ENCODE results near the gene CRELD2. TPM values are rescaled to one million over a fixed set of nuclear protein-coding genes. Genes with fewer than 3 reads are reported as not detected.
A peak's percentile ranks its signal among the peaks of the same experiment; 100 is the strongest.

CRELD2 gene
- total and polyA plus RNA-seq, 3 donors from 2014 or later: 57.9 to 64.2 (median 58.3) TPM

DNA sequence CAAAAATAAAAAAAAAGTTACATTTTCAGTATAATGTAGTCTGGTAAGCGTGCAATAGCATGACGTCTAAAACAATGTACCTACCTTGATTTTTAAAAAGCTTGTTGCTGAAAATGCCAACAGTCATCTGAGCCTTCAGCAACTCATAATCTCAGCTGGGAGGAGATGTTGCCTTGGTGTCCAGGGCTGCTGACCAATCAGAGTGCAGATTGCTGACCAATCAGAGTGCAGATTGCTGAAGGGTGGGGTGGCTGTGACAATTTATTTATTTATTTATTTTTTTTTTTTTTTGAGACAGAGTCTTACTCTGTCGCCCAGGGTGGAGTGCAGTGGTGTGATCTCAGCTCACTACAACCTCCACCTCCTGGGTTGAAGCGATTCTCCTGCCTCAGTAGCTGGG lies 47.0 kb upstream of the CRELD2 start:
- no peaks in the 10 kb centered on the region for H3K36me3 ChIP-seq (ENCODE audit: low read depth, missing control alignments)
- peak; percentile 23 for DNase-seq
- H3K9me3 ChIP-seq: no peaks in the 10 kb centered on the region
- no peak overlapping the region for H3K27ac ChIP-seq
- no peaks in the 10 kb centered on the region for H3K4me1 ChIP-seq
- H3K27me3 ChIP-seq: no peaks in the 10 kb centered on the region
- WGBS, 2 donors: 84 to 95% methylated on average over 4 of the region's 4 CpGs
- H3K4me3 ChIP-seq: no peak overlapping the region
- intact Hi-C loops (cut with DNase I; ENCODE audit: low total_unique reads): no loop called here
- TF ChIP-seq POLR2A (IDR thresholded peaks at IDR 0.05): no peak
- TF ChIP-seq, protein P1, sequence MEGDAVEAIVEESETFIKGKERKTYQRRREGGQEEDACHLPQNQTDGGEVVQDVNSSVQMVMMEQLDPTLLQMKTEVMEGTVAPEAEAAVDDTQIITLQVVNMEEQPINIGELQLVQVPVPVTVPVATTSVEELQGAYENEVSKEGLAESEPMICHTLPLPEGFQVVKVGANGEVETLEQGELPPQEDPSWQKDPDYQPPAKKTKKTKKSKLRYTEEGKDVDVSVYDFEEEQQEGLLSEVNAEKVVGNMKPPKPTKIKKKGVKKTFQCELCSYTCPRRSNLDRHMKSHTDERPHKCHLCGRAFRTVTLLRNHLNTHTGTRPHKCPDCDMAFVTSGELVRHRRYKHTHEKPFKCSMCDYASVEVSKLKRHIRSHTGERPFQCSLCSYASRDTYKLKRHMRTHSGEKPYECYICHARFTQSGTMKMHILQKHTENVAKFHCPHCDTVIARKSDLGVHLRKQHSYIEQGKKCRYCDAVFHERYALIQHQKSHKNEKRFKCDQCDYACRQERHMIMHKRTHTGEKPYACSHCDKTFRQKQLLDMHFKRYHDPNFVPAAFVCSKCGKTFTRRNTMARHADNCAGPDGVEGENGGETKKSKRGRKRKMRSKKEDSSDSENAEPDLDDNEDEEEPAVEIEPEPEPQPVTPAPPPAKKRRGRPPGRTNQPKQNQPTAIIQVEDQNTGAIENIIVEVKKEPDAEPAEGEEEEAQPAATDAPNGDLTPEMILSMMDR (IDR thresholded peaks at IDR 0.05): no peak

DNA sequence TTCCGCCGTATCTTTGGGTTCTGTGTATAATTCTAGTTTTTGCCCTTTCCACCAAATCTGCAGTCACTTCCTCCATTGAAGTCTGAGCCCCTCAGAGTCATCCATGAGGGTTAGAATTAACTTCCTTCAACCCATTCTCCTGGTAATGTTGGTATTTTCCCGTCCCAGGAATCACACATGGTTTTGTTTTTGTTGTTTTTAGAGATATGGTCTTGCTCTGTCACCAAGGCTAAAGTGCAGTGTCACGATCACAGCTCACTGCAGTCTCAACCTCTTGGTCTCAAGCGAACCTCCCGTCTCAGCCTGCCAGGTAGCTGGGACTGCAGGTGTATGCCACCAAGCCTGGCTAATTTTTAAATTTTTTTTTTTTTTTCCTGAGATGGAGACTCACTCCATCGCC lies 46.1 kb upstream of the CRELD2 start:
- intact Hi-C loops (cut with DNase I; ENCODE audit: low total_unique reads): no loop called here
- Histone ChIP-seq H3K27ac (no peak overlapping the region), H3K36me3 (ENCODE audit: low read depth, missing control alignments) (no peaks in the 10 kb centered on the region), H3K9me3 (no peaks in the 10 kb centered on the region), H3K27me3 (no peaks in the 10 kb centered on the region), H3K4me3 (no peak overlapping the region), H3K4me1 (no peaks in the 10 kb centered on the region)
- TF ChIP-seq, protein P1 (IDR thresholded peaks at IDR 0.05): no peak
- TF ChIP-seq POLR2A (IDR thresholded peaks at IDR 0.05): no peak
- 96 to 98% methylated on average over 7 of the region's 7 CpGs for WGBS, 2 donors
- DNase-seq: no peak

DNA sequence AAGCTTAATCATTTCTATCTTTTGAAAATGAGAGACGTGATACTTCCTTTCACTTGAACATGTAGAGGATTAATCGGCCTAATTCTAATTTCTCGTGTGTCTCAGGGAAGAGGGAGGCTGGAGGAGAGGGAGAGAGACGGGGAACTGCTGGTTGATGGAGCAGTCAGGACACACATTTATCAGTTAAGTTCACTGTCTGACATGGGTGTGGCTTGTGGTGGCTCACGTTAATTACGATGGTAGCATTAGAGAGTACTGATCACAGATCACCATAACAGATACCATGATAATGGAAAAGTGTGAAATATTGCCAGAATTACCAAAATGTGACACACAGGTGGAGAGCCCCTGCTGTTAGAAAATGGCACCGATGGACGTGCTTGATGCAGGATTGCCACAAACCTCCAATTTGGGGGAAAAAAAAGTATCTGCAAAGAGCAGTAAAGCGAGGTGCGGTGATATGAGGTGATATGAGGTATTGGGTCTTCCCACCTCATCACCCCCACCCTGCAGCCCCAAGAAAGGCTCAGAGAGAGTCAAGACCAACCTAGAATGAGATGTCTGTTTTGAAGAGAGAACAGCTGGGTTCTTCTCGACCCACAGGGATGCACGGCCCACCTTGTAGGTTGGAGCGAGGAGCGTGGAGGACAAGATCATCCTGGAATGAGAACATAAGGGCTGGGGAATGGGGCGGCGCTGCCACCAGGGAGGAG lies 45.0 kb upstream of the CRELD2 start:
- H3K4me1 ChIP-seq: no peaks in the 10 kb centered on the region
- 91 to 92% methylated on average over 15 to 16 of the region's 16 CpGs for WGBS, 2 donors
- H3K36me3 ChIP-seq (ENCODE audit: low read depth, missing control alignments): no peaks in the 10 kb centered on the region
- no peak overlapping the region for H3K27ac ChIP-seq
- DNase-seq: no peak
- H3K27me3 ChIP-seq: no peaks in the 10 kb centered on the region
- H3K9me3 ChIP-seq: no peaks in the 10 kb centered on the region
- no peak overlapping the region for H3K4me3 ChIP-seq
- intact Hi-C loops (cut with DNase I; ENCODE audit: low total_unique reads): no loop called here
- TF ChIP-seq POLR2A (IDR thresholded peaks at IDR 0.05): no peak
- TF ChIP-seq, protein P1 (IDR thresholded peaks at IDR 0.05): no peak

DNA sequence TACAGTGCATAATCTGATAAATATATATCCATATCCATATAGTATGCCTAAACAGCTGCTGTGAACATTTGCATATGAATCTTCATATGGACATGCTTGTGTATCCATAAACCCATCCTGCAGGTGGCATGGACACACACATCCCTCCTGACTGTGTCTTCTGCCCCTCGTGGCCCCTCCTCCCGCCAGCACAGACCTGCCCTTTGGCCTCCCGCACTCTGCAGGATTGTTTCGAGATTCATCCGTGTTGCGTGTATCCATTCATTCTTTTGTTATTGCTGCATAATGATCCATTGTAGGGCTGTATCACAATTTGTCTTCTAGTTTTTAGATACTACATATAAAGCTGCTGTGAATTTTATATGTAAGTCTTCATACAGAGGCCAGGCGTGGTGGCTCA lies 40.8 kb upstream of the CRELD2 start:
- Histone ChIP-seq H3K4me3 (no peak overlapping the region), H3K4me1 (no peaks in the 10 kb centered on the region), H3K27ac (no peak overlapping the region), H3K9me3 (no peaks in the 10 kb centered on the region), H3K36me3 (ENCODE audit: low read depth, missing control alignments) (no peaks in the 10 kb centered on the region), H3K27me3 (no peaks in the 10 kb centered on the region)
- WGBS, 2 donors: 96 to 97% methylated on average over 7 of the region's 7 CpGs
- intact Hi-C loops (cut with DNase I; ENCODE audit: low total_unique reads): no loop called here
- DNase-seq: no peak
- TF ChIP-seq POLR2A (IDR thresholded peaks at IDR 0.05): no peak
- TF ChIP-seq, protein P1 (IDR thresholded peaks at IDR 0.05): no peak

DNA sequence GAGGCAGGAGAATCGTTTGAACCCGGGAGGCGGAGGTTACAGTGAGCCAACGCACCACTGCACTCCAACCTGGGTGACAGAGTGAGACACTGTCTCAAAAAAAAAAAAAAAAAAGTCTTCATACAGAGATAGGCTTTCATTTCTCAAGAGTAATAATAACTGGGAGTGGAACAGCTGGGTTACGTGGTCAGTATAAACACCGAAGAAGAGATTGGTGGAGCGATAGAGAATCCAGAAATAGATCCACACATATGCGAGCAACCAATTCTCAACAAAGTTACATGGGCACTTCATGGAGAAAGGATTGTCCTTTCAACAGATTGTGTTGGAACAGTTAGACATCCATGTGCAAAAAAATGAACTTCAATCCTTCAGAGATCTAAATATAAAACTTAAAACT lies 40.2 kb upstream of the CRELD2 start:
- no peak overlapping the region for H3K4me3 ChIP-seq
- no peaks in the 10 kb centered on the region for H3K4me1 ChIP-seq
- no peak for DNase-seq
- intact Hi-C loops (cut with DNase I; ENCODE audit: low total_unique reads): no loop called here
- H3K36me3 ChIP-seq (ENCODE audit: low read depth, missing control alignments): no peaks in the 10 kb centered on the region
- no peak overlapping the region for H3K27ac ChIP-seq
- TF ChIP-seq, protein P1 (IDR thresholded peaks at IDR 0.05): no peak
- no peak for TF ChIP-seq POLR2A (IDR thresholded peaks at IDR 0.05)
- no peaks in the 10 kb centered on the region for H3K9me3 ChIP-seq
- WGBS, 2 donors: 93 to 96% methylated on average over 8 of the region's 8 CpGs
- no peaks in the 10 kb centered on the region for H3K27me3 ChIP-seq
